GM18868 (cell line): Measurements from ENCODE around the gene TSC22D3.
"Not testable (repeated sequence)": the region's sequence is repeated elsewhere in the genome, so short reads cannot be mapped to it uniquely, and the experiment has no call there.

ENCODE experiments used
- ATAC-seq: cut with Tn5 transposase; IDR thresholded peaks from one replicate; pipeline ENCODE4 v1.9.1; 2021; ENCODE audit warnings: mild to moderate bottlenecking, moderate library complexity; ENCODE audit not compliant: unreplicated experiment

The TSC22D3 gene

GRCh38 chrX:107684956-107685385, 90.6 kb downstream of the TSC22D3 start:
- peak; percentile 92 for ATAC-seq

GRCh38 chrX:107683931-107684330, 91.7 kb downstream of the TSC22D3 start:
- no peak for ATAC-seq

GRCh38 chrX:107683124-107683895, 92.3 kb downstream of the TSC22D3 start:
- no peak for ATAC-seq

DNA sequence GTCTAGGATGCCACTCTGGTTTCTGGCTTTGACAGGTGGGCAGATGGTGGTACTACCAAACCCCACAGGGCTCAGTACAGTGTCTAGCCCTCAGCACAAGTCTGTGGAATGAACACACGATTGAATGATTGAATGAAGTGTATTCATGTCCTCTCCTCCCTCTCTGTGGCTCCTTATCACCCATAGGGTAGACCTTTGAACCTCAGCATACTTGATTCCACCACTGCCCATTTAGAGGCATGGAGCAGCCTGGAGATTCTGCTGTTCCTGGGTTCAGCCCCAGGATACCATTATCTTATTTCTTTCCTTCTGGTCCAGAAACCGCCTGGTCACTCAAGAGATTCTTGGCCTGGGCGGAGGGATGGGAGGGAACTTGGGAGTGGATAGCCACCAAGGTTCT, 93.3 kb downstream of the TSC22D3 start:
- no peak for ATAC-seq

DNA sequence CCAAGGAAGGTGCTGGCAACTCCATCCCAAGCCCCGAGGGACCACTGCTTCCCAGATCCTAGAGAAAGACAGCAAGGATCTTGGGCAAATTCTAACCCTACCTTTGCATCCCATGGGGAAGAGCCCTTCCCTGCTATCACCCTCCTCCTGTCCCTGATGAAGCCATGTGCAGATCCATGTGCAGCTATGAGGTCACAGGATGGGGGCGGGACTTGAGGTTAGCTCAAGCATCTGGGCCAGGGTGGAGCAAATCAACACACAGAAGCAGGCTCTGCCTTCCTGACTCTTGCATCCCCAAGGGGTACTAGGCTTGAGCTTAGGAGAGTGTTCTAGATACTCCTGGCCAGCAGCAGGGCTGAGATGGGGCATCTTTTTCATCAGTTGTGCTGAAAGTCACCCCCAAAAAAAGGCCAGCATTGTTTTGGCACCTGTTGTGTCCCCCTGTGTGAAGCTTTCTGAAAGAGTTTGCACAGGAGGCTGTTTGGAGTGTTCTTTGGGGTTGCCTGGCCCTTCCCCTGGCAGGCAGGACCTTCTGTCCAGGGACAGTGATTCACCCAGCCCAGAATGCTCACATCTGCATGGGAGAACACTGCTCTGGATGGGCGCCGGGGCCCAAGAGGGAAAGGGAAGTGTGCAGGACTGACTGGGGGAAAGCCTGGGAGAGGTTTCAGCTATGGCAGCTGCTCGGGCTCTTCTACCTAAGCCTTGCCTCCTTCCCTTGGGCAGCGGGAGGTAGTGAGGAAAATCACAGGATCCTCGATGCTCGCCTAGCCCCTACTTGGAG, 96.4 kb downstream of the TSC22D3 start:
- no peak for ATAC-seq

- no peak for ATAC-seq
Observed at GRCh38 chrX:107677909-107678308, 97.7 kb downstream of the TSC22D3 start.

GRCh38 chrX:107677501-107677901, 98.1 kb downstream of the TSC22D3 start:
- ATAC-seq = no peak

- peak; percentile 25 for ATAC-seq
Observed at GRCh38 chrX:107676559-107677378, 98.8 kb downstream of the TSC22D3 start.

DNA sequence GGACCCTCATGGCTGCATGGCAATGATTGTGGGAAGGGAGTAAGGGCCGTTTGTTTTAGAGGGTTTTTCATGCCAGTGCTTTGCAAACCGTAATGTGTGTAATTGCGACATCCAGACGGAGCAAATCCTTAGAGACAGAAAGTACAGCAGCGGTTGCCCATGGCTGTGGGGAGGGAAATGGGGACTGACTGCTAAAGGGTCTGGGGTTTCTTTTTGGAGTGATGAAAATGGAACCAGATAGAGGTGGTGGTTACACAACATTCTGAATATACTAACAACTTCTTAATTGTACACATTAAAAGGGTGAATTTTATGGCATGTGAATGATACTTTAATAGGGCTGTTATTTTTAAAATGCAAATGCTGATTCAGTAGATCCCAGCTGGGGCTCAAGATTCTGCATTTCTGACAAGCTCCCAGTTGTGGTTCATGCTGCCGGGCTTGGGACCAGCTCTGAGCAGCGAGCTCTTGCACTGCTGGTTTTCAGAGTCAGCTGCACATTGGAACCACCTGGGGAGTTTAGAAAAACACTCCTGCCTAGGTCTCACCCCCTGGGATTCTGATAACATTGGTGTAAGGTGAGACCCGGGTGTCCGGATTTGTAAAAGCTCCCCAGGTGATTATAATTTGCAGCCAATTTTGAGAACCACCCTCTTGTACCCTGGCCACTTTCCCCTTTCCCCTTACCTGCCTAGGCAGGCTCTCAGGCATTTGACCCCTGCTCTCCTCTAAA, 99.6 kb downstream of the TSC22D3 start:
- no peak for ATAC-seq

DNA sequence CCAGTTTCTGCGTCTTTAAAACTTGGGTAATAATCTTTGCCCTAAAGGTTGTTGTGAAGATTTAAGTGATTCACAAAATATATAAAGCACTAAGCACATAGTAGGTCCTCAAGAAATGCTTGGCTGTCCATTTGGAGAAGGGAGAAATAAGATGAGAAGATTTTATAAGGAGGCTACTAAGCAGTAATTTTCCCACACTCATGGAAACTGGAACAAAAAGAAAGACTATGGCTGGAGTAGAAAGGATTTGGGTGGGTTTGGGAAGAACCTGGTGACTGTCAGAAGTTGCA, 100.3 kb downstream of the TSC22D3 start:
- ATAC-seq = no peak

GRCh38 chrX:107674480-107675364, 100.9 kb downstream of the TSC22D3 start:
- peak; percentile 13 for ATAC-seq

GRCh38 chrX:107673933-107674479, 101.6 kb downstream of the TSC22D3 start:
- ATAC-seq = peak; percentile 90

GRCh38 chrX:107673431-107673830, 102.2 kb downstream of the TSC22D3 start:
- peak; percentile 0 for ATAC-seq

DNA sequence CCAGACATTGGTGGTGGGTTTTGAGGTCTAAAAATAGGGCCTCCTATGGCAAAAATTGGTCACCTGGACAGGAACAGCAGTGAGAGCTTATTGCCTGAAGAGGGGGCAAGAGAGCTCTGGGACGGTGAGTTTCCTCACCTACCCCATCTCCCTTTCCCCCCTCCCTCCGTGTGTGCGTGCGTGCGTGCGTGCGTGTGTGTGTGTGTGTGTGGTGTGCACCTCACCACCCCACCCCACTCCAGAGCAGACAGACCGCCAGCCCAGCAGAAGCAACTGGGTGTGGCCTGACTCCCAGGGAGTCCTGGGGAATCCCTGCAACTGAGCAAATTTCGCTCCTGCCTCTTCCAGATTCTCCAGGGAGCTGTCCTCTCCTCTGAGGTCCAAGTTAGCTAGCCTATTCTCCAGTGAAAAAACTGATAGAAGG, 102.6 kb downstream of the TSC22D3 start:
- peak; percentile 30 for ATAC-seq

DNA sequence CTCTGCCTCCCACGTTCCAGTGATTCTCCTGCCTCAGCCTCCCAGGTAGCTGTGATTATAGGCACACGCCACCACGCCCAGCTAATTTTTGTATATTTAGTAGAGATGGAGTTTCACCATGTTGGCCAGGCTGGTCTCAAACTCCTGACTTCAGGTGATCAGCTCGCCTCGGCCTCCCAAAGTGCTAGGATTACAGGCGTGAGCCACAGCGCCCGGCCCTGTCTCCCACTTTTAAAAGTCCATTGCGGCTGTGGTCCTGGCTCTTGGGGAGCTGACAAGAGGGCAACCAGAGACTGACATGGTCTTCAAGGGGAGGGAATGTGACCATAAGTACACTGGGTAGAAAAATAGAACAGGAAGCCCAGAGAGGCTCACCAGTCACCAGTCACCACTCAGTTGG, 104.3 kb downstream of the TSC22D3 start:
- ATAC-seq = not testable (repeated sequence)

GRCh38 chrX:107669885-107670628, 105.5 kb downstream of the TSC22D3 start:
- ATAC-seq = no peak

DNA sequence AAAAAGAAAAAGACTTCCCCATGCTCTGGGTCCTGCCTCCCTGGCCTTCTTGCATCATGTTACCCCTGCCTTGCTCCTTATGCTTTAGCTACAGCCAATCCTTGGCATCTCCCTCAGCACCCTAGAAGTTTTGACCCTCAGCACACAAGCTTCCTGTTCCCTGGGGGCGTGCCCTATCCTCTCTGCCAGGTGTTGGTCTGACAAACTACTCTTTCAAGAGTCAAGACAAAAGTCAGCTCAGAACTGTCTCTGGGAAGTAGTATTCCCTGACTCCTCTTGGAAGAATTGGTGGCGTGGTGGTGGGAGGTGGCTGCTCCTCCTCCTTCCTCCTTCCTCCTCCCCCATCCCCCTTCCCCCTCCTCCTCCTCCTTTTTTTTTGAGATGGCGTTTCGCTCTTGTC, 106.3 kb downstream of the TSC22D3 start:
- no peak for ATAC-seq

- ATAC-seq = not testable (repeated sequence)
Observed at GRCh38 chrX:107668710-107669109, 106.9 kb downstream of the TSC22D3 start.

DNA sequence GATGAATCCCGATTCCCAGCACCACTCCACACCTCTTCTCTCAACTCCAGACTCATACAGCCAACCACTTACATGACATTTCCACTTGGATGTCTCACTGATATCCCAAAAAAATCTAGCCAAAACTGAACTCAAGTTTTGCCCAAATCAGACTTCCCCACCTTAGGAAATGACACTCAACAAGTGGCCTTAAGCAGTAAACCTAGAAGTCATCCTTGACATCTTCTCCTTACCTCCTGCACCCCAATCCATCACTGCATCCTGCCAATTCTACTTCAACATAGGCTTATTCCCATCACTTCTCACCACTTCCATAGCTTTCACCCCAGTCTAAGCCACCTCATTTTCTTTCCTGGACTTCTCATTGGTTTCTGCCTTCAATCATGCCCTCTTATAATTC, 108.2 kb downstream of the TSC22D3 start:
- no peak for ATAC-seq
